Left lung (tissue), 10 donors: ENCODE data around the gene GORASP1. TPM values are rescaled to one million over a fixed set of nuclear protein-coding genes. Genes with fewer than 3 reads are reported as not detected.

Experiments
- ATAC-seq: fragments of 200-7000 bp; cut with Tn5 transposase; one replicate; pipeline ENCODE4 v1.9.1; 2020; ENCODE audit warnings: moderate library complexity
- DNase-seq, 4 donors: peaks; one replicate each; pipeline ENCODE4 v3.0.0-alpha.2; 2013 to 2020
- H3K27ac ChIP-seq, 2 donors: fragments of 200-600 bp; sonication (generic) in 1 of 2; one replicate each; pipeline versions ENCODE4 v1.5.0 to v1.8.0; 2020 to 2021
- H3K27me3 ChIP-seq, 2 donors: fragments of 200-600 bp; sonication (generic) in 1 of 2; one replicate each; pipeline versions ENCODE4 v1.5.0 to v1.8.0; 2020 to 2021
- H3K36me3 ChIP-seq, 2 donors: fragments of 200-600 bp; sonication (generic) in 1 of 2; one replicate each; pipeline versions ENCODE4 v1.5.0 to v1.8.0; 2020 to 2021
- H3K4me1 ChIP-seq, 2 donors: fragments of 200-600 bp; one replicate each; pipeline ENCODE4 v1.8.0; 2021
- H3K4me3 ChIP-seq, 2 donors: fragments of 200-600 bp; sonication (generic) in 1 of 2; one replicate each; pipeline versions ENCODE4 v1.5.0 to v1.8.0; 2020 to 2021; ENCODE audit warnings: mild to moderate bottlenecking in 1 of 2
- H3K9me3 ChIP-seq, 2 donors: fragments of 200-600 bp; sonication (generic) in 1 of 2; one replicate each; pipeline versions ENCODE4 v1.5.0 to v1.8.0; 2020 to 2021
- CTCF ChIP-seq, 2 donors: fragments of 200-600 bp; sonication (generic) in 1 of 2; IDR thresholded peaks; one replicate each; pipeline versions ENCODE4 v1.5.0 to v1.8.0; 2021; ENCODE audit warnings: antibody characterized with exemption in 2 of 2
- intact Hi-C, 2 donors: fragments of 100-400 bp; cut with DNase I; formaldehyde crosslinking; loops; one replicate each; pipeline versions ENCODE4 v1.11.2 to v1.14.2; 2022
- polyA plus RNA-seq, 6 donors: library from polyadenylated mRNA; unstranded; fragments of 120-200 nt; gene quantifications; one replicate each; pipeline ENCODE4 v1.2.1, GENCODE V29; 2013; ENCODE audit not compliant: insufficient read length in 6 of 6
- total RNA-seq, 2 donors: library from RNA; stranded (reverse); fragmentation: NEBNext Ultra II Directional; extraction: Animal tissue kit (Norgen Biotek cat#: 25700); gene quantifications; one replicate each; pipeline ENCODE4 v1.2.1, GENCODE V29; 2021
- donor health status: DM: no; HTN: yes; CAD: no.
- donor health status: DM: no; HTN: no; CAD: no.

GORASP1 gene
- total and polyA plus RNA-seq, 8 donors: 57.9 to 73.9 (median 62.8) TPM

GRCh38 chr3:39141171-39141995, 34.0 kb upstream of the GORASP1 start:
- Histone ChIP-seq H3K4me1 (peaks cover 29 to 88% of the 10 kb centered on the region in 2 donors), H3K4me3 (no peak overlapping the region), H3K36me3 (peaks cover 0 to 90% of the 10 kb centered on the region in 2 donors), H3K27ac (peak overlapping the region; percentile 60 to 65), H3K27me3 (no peaks in the 10 kb centered on the region), H3K9me3 (no peaks in the 10 kb centered on the region)
- intact Hi-C loops: no loop called here
- no peak for TF ChIP-seq CTCF (IDR thresholded peaks at IDR 0.05)
- ATAC-seq (peak; percentile 80), DNase-seq (peak in 3 of 4 donors; percentile 81 to 90 (median 82))

GRCh38 chr3:39140341-39140971, 33.0 kb upstream of the GORASP1 start:
- TF ChIP-seq CTCF (IDR thresholded peaks at IDR 0.05): no peak
- ATAC-seq: no peak
- intact Hi-C loops: no loop called here
- Histone ChIP-seq H3K4me1 (peaks cover 25 to 88% of the 10 kb centered on the region in 2 donors), H3K36me3 (peaks cover 0 to 81% of the 10 kb centered on the region in 2 donors), H3K27ac (peak overlapping the region; percentile 60 to 65), H3K27me3 (no peaks in the 10 kb centered on the region), H3K4me3 (no peak overlapping the region), H3K9me3 (no peaks in the 10 kb centered on the region)
- DNase-seq: no peak

GRCh38 chr3:39139442-39139841, 32.0 kb upstream of the GORASP1 start:
- no peaks in the 10 kb centered on the region for H3K27me3 ChIP-seq
- H3K9me3 ChIP-seq: no peaks in the 10 kb centered on the region
- H3K4me1 ChIP-seq: peaks cover 25 to 83% of the 10 kb centered on the region in 2 donors
- ATAC-seq (no peak), DNase-seq (no peak)
- intact Hi-C loops: no loop called here
- no peak for TF ChIP-seq CTCF (IDR thresholded peaks at IDR 0.05)
- H3K27ac ChIP-seq: peak overlapping the region in 1 of 2 donors; percentile 2
- no peak overlapping the region for H3K4me3 ChIP-seq
- H3K36me3 ChIP-seq: peaks cover 0 to 71% of the 10 kb centered on the region in 2 donors

GRCh38 chr3:39138804-39139415, 31.5 kb upstream of the GORASP1 start:
- Histone ChIP-seq H3K9me3 (no peaks in the 10 kb centered on the region), H3K27me3 (no peaks in the 10 kb centered on the region), H3K4me1 (peaks cover 25 to 83% of the 10 kb centered on the region in 2 donors), H3K27ac (peak overlapping the region in 1 of 2 donors; percentile 2), H3K4me3 (no peak overlapping the region), H3K36me3 (peaks cover 0 to 65% of the 10 kb centered on the region in 2 donors)
- DNase-seq (no peak), ATAC-seq (no peak)
- intact Hi-C loops: no loop called here
- TF ChIP-seq CTCF (IDR thresholded peaks at IDR 0.05): no peak
